GM12878 (cell line): ENCODE results near the gene LRGUK. TPM values are rescaled to one million over a fixed set of nuclear protein-coding genes. Genes with fewer than 3 reads are reported as not detected.

Experiments used
- EED ChIP-seq: sonication (generic); IDR thresholded peaks from 2 replicates; pipeline ENCODE4 v1.6.1; 2016; ENCODE audit warnings: antibody characterized with exemption, low read depth
- EGR1 ChIP-seq, 2 experiments: IDR thresholded peaks; 1 replicate in 1 of 2; 2 replicates in 1 of 2; pipeline ENCODE4 v1.6.1; 2011 to 2012; ENCODE audit warnings: low read depth in 2 of 2, low read length in 2 of 2, borderline replicate concordance in 1 of 2, mild to moderate bottlenecking in 1 of 2, moderate library complexity in 1 of 2
- ESRRA ChIP-seq: IDR thresholded peaks from 2 replicates; pipeline ENCODE4 v1.6.1; 2012; ENCODE audit warnings: mild to moderate bottlenecking, low read length, improper control_type of control experiment
- ETV6 ChIP-seq, 2 experiments: fragments of 450-650 bp in 1 of 2; IDR thresholded peaks in 1 of 2; conservative IDR thresholded peaks in 1 of 2; 2 replicates each; pipeline ENCODE4 v1.6.1; 2014; ENCODE audit warnings: antibody characterized with exemption in 1 of 2, borderline replicate concordance in 1 of 2, low read depth in 1 of 2, mild to moderate bottlenecking in 1 of 2, moderate library complexity in 1 of 2
- FOXM1 ChIP-seq: IDR thresholded peaks from 2 replicates; pipeline ENCODE4 v1.6.1; 2012; ENCODE audit warnings: low read depth, mild to moderate bottlenecking, inconsistent platforms, low read length, moderate library complexity
- HDAC2 ChIP-seq: fragments of 200-600 bp; sonication (generic); IDR thresholded peaks from 2 replicates; pipeline ENCODE4 v1.6.1; 2017
- HDGF ChIP-seq: fragments of 450-650 bp; IDR thresholded peaks from 2 replicates; pipeline ENCODE4 v1.6.1; 2016; ENCODE audit warnings: antibody characterized with exemption
- IKZF1 ChIP-seq: fragments of 450-650 bp; conservative IDR thresholded peaks from 2 replicates; pipeline ENCODE4 v1.6.1; 2017; ENCODE audit warnings: antibody characterized with exemption, mild to moderate bottlenecking
- IRF4 ChIP-seq: IDR thresholded peaks from 2 replicates; pipeline ENCODE4 v1.6.1; 2011; ENCODE audit warnings: low read depth, low read length
- JUNB ChIP-seq: IDR thresholded peaks from 2 replicates; pipeline ENCODE4 v1.6.1; 2016; ENCODE audit warnings: antibody characterized with exemption, mild to moderate bottlenecking
- KDM1A ChIP-seq: fragments of 200-600 bp; sonication (generic); IDR thresholded peaks from 2 replicates; pipeline ENCODE4 v1.6.1; 2016; ENCODE audit warnings: borderline replicate concordance
- MYB ChIP-seq: fragments of 150-350 bp; IDR thresholded peaks from 2 replicates; pipeline ENCODE4 v1.6.1; 2014; ENCODE audit warnings: mild to moderate bottlenecking, low read depth, low read length, borderline replicate concordance
- NFXL1 ChIP-seq: fragments of 450-650 bp; IDR thresholded peaks from 2 replicates; pipeline ENCODE4 v1.6.1; 2017; ENCODE audit warnings: antibody characterized with exemption, mild to moderate bottlenecking, borderline replicate concordance
- NFYB ChIP-seq: IDR thresholded peaks from 2 replicates; pipeline ENCODE4 v1.6.1; 2011; ENCODE audit warnings: low read depth, mild to moderate bottlenecking, low read length, improper control_type of control experiment, moderate library complexity; ENCODE audit not compliant: insufficient read depth
- SIN3A ChIP-seq: IDR thresholded peaks from 2 replicates; pipeline ENCODE4 v1.6.1; 2012; ENCODE audit warnings: low read depth, low read length, improper control_type of control experiment
- SMARCA5 ChIP-seq: fragments of 450-650 bp; IDR thresholded peaks from 2 replicates; pipeline ENCODE4 v1.6.1; 2017; ENCODE audit warnings: mild to moderate bottlenecking
- SPI1 ChIP-seq: IDR thresholded peaks from 2 replicates; pipeline ENCODE4 v1.6.1; 2011; ENCODE audit warnings: low read depth, mild to moderate bottlenecking, low read length, moderate library complexity, borderline replicate concordance; ENCODE audit not compliant: insufficient read depth
- STAT1 ChIP-seq: fragments of 450-650 bp; conservative IDR thresholded peaks from 2 replicates; pipeline ENCODE4 v1.6.1; 2014; ENCODE audit warnings: antibody characterized with exemption, mild to moderate bottlenecking
- TCF12 ChIP-seq: IDR thresholded peaks from 2 replicates; pipeline ENCODE4 v1.6.1; 2011; ENCODE audit warnings: low read depth, mild to moderate bottlenecking, low read length
- ZNF24 ChIP-seq: fragments of 450-650 bp; IDR thresholded peaks from 2 replicates; pipeline ENCODE4 v1.6.1; 2017; ENCODE audit warnings: antibody characterized with exemption, mild to moderate bottlenecking
- ZNF274 ChIP-seq: IDR thresholded peaks from one replicate; pipeline ENCODE4 v1.8.0; 2011; ENCODE audit not compliant: insufficient read length, insufficient read depth
- polyA plus RNA-seq, 11 experiments: library from polyadenylated mRNA; depleted of rRNA in 4 of 11; unstranded in 6 of 11; stranded (reverse) in 5 of 11; fragments of >200 nt; fragmentation: Nextera tagmentation in 4 of 11; fragmentation: Illumina TruSeq in 1 of 11; extraction: Ambion mirVana in 4 of 11; extraction: Trizol in 1 of 11; gene quantifications; 1 replicate in 1 of 11; 2 replicates in 10 of 11; pipeline versions ENCODE4 v1.2.1 to v1.2.3, GENCODE V29; 2011 to 2016; ENCODE audit warnings: inconsistent platforms in 2 of 11, missing spikeins in 2 of 11, low read depth in 1 of 11
- total RNA-seq, 4 experiments: library from RNA; depleted of rRNA in 3 of 4; stranded (reverse); fragments of >200 nt in 3 of 4; fragmentation: Illumina TruSeq in 1 of 4; extraction: Trizol in 1 of 4; gene quantifications; 2 replicates each; pipeline versions ENCODE4 v1.2.1 to v1.2.3, GENCODE V29; 2013 to 2021
- TF ChIP-seq, protein P1 (sequence below): fragments of 450-650 bp; IDR thresholded peaks from 2 replicates; pipeline ENCODE4 v1.6.1; 2016; ENCODE audit warnings: mild to moderate bottlenecking, moderate library complexity, borderline replicate concordance
- TF ChIP-seq, protein P2 (sequence below): IDR thresholded peaks from 2 replicates; pipeline ENCODE4 v1.6.1; 2012; ENCODE audit warnings: low read depth, low read length, improper control_type of control experiment
- TF ChIP-seq, protein P3 (sequence below): fragments of 450-650 bp; formaldehyde crosslinking; IDR thresholded peaks from 2 replicates; pipeline ENCODE4 v1.4.0; 2020; ENCODE audit warnings: mild to moderate bottlenecking, moderate library complexity

Gene LRGUK
- total and polyA plus RNA-seq, 10 of the 15 experiments (the other 5 are each of a cell fraction or from before 2014, with no cell fraction given) = 0.04 to 0.14 (median 0.08) TPM; not detected in 3

DNA sequence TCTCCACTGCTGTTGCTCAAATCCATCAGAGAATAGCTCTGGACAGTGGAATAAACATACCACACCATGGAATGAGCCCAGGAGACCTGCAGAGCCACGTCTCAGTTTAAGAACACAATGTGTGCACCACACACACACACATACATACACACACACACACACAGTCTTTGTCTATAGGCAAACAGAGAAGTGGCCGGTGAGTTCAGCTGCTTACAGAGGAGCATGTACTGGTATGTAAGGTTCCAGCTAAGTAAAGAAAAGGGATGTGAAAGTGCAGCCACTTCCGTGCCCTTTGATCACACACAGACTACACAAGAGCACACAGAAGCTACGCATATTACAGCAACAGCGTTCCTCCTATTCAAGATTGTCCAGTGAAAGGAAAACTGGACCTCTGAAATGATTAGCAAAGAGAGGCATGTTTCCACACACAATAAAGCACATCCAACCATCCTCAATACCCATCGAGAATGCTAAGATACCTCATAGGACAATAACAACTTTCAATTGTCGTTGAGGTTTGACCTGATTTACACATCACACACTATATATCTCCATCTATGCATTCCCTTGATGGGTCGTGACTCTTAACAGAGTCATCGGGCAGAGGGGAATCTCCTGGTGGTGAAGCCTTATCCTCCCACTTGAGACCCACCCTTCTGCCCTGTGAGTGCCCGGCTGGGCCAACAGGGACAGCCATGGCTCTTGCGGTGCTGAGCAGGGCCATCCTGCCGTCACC, 166.0 kb downstream of the LRGUK start (continued):
- TF ChIP-seq, protein P1, sequence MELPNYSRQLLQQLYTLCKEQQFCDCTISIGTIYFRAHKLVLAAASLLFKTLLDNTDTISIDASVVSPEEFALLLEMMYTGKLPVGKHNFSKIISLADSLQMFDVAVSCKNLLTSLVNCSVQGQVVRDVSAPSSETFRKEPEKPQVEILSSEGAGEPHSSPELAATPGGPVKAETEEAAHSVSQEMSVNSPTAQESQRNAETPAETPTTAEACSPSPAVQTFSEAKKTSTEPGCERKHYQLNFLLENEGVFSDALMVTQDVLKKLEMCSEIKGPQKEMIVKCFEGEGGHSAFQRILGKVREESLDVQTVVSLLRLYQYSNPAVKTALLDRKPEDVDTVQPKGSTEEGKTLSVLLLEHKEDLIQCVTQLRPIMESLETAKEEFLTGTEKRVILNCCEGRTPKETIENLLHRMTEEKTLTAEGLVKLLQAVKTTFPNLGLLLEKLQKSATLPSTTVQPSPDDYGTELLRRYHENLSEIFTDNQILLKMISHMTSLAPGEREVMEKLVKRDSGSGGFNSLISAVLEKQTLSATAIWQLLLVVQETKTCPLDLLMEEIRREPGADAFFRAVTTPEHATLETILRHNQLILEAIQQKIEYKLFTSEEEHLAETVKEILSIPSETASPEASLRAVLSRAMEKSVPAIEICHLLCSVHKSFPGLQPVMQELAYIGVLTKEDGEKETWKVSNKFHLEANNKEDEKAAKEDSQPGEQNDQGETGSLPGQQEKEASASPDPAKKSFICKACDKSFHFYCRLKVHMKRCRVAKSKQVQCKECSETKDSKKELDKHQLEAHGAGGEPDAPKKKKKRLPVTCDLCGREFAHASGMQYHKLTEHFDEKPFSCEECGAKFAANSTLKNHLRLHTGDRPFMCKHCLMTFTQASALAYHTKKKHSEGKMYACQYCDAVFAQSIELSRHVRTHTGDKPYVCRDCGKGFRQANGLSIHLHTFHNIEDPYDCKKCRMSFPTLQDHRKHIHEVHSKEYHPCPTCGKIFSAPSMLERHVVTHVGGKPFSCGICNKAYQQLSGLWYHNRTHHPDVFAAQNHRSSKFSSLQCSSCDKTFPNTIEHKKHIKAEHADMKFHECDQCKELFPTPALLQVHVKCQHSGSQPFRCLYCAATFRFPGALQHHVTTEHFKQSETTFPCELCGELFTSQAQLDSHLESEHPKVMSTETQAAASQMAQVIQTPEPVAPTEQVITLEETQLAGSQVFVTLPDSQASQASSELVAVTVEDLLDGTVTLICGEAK = 0 out of 2 replicates have a peak, but pooled peaks have one; percentile 33
- TF ChIP-seq KDM1A = no peak
- TF ChIP-seq, protein P2, sequence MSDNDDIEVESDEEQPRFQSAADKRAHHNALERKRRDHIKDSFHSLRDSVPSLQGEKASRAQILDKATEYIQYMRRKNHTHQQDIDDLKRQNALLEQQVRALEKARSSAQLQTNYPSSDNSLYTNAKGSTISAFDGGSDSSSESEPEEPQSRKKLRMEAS = 0 out of 2 replicates have a peak, but pooled peaks have one; percentile 67
- TF ChIP-seq STAT1 = no peak
- no peak for TF ChIP-seq ZNF274
- no peak for TF ChIP-seq NFYB
- peak; percentile 78; the same call in 1 of the 2 replicates for TF ChIP-seq SMARCA5
- TF ChIP-seq NFXL1 = no peak
- 0 out of 2 replicates have a peak, but pooled peaks have one; percentile 37 for TF ChIP-seq SIN3A
- TF ChIP-seq IRF4 = peak; percentile 99
- peak; percentile 98 for TF ChIP-seq SPI1
- no peak for TF ChIP-seq JUNB
- peak; percentile 72 for TF ChIP-seq TCF12
- TF ChIP-seq MYB = no peak
- no peak for TF ChIP-seq ESRRA
- peak; percentile 72 for TF ChIP-seq ZNF24
- TF ChIP-seq ETV6 (conservative IDR thresholded peaks at IDR 0.05 in 1 of 2, IDR thresholded peaks at IDR 0.05 in 1 of 2; ENCODE audit: borderline replicate concordance in 1 of 2, low read depth in 1 of 2) = peak in 1 of 2 experiments; percentile 86; a peak in 2 of 4 replicates
- TF ChIP-seq EGR1 (IDR thresholded peaks at IDR 0.05; ENCODE audit: borderline replicate concordance in 1 of 2, low read depth in 2 of 2, low read length in 2 of 2) = no peak
- TF ChIP-seq, protein P3, sequence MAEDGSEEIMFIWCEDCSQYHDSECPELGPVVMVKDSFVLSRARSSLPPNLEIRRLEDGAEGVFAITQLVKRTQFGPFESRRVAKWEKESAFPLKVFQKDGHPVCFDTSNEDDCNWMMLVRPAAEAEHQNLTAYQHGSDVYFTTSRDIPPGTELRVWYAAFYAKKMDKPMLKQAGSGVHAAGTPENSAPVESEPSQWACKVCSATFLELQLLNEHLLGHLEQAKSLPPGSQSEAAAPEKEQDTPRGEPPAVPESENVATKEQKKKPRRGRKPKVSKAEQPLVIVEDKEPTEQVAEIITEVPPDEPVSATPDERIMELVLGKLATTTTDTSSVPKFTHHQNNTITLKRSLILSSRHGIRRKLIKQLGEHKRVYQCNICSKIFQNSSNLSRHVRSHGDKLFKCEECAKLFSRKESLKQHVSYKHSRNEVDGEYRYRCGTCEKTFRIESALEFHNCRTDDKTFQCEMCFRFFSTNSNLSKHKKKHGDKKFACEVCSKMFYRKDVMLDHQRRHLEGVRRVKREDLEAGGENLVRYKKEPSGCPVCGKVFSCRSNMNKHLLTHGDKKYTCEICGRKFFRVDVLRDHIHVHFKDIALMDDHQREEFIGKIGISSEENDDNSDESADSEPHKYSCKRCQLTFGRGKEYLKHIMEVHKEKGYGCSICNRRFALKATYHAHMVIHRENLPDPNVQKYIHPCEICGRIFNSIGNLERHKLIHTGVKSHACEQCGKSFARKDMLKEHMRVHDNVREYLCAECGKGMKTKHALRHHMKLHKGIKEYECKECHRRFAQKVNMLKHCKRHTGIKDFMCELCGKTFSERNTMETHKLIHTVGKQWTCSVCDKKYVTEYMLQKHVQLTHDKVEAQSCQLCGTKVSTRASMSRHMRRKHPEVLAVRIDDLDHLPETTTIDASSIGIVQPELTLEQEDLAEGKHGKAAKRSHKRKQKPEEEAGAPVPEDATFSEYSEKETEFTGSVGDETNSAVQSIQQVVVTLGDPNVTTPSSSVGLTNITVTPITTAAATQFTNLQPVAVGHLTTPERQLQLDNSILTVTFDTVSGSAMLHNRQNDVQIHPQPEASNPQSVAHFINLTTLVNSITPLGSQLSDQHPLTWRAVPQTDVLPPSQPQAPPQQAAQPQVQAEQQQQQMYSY (CRISPR knock-in tag) = no peak
- peak; percentile 85 for TF ChIP-seq IKZF1
- TF ChIP-seq HDAC2 = no peak
- TF ChIP-seq EED = peak; percentile 62; the same call in 1 of the 2 replicates
- TF ChIP-seq HDGF = peak; percentile 76; the same call in 1 of the 2 replicates
- no peak for TF ChIP-seq FOXM1
